Natural killer cell treated with Interleukin-12 subunit alpha and Interleukin-12 subunit beta and Interleukin-15 and Interleukin-18, amount 100 ng/mL, for 72 hours (primary cell): ENCODE measurements around the gene LPAR2. TPM values are rescaled to one million over a fixed set of nuclear protein-coding genes. Genes with fewer than 3 reads are reported as not detected.

Experiments
- ATAC-seq, 2 donors: fragments of 150-1000 bp; cut with Tn5 transposase in 1 of 2; sonication (Bioruptor Pico), chemical (Tn5 transposase) in 1 of 2; 2 replicates each; pipeline ENCODE4 v1.10.0; 2021
- DNase-seq: peaks from one replicate; pipeline ENCODE4 v3.0.0; 2022; ENCODE audit warnings: low spot score
- H3K27ac Mint-ChIP-seq, 2 donors: 1 replicate in 1 of 2; 2 replicates in 1 of 2; pipeline ENCODE4 v1.8.0; 2022; ENCODE audit warnings: mixed read lengths in 2 of 2, mild to moderate bottlenecking in 1 of 2, moderate library complexity in 1 of 2
- H3K27me3 Mint-ChIP-seq, 2 donors: 1 replicate in 1 of 2; 2 replicates in 1 of 2; pipeline ENCODE4 v1.8.0; 2022; ENCODE audit warnings: mixed read lengths in 2 of 2
- H3K36me3 Mint-ChIP-seq: one replicate; pipeline ENCODE4 v1.8.0; 2022; ENCODE audit warnings: mixed read lengths
- H3K4me1 Mint-ChIP-seq, 2 donors: 1 replicate in 1 of 2; 2 replicates in 1 of 2; pipeline ENCODE4 v1.8.0; 2022; ENCODE audit warnings: low read depth in 2 of 2, mixed read lengths in 2 of 2, mild to moderate bottlenecking in 1 of 2
- H3K4me3 Mint-ChIP-seq: one replicate; pipeline ENCODE4 v1.8.0; 2022; ENCODE audit warnings: mixed read lengths
- H3K9me3 Mint-ChIP-seq: 2 replicates; pipeline ENCODE4 v1.8.0; 2022; ENCODE audit warnings: mixed read lengths
- total RNA-seq, 2 donors: library from RNA; stranded (reverse); gene quantifications; one replicate each; pipeline ENCODE4 v1.2.3, GENCODE V29; 2022

The LPAR2 gene
- total RNA-seq, 2 donors from 2014 or later: 33.7 to 35.0 TPM

GRCh38 chr19:19659646-19660245 is 31.7 kb upstream of the LPAR2 start:
- no peak overlapping the region for H3K27ac Mint-ChIP-seq
- DNase-seq (no peak), ATAC-seq (no peak)
- no peaks in the 10 kb centered on the region for H3K9me3 Mint-ChIP-seq
- peaks cover 5% of the 10 kb centered on the region for H3K36me3 Mint-ChIP-seq
- H3K27me3 Mint-ChIP-seq: no peaks in the 10 kb centered on the region
- peaks cover 19 to 25% of the 10 kb centered on the region in 2 donors for H3K4me1 Mint-ChIP-seq
- no peak overlapping the region for H3K4me3 Mint-ChIP-seq

GRCh38 chr19:19657397-19657783 is 29.4 kb upstream of the LPAR2 start:
- ATAC-seq (no peak), DNase-seq (no peak)
- Mint-ChIP-seq H3K27ac (no peak overlapping the region), H3K27me3 (no peaks in the 10 kb centered on the region), H3K36me3 (peaks cover 11% of the 10 kb centered on the region), H3K4me3 (no peak overlapping the region), H3K4me1 (peaks cover 21 to 24% of the 10 kb centered on the region in 2 donors), H3K9me3 (no peaks in the 10 kb centered on the region)

GRCh38 chr19:19656451-19657396 is 28.7 kb upstream of the LPAR2 start:
- ATAC-seq (no peak), DNase-seq (no peak)
- H3K36me3 Mint-ChIP-seq: peaks cover 11% of the 10 kb centered on the region
- H3K27me3 Mint-ChIP-seq: no peaks in the 10 kb centered on the region
- H3K27ac Mint-ChIP-seq: no peak overlapping the region
- no peak overlapping the region for H3K4me3 Mint-ChIP-seq
- H3K9me3 Mint-ChIP-seq: no peaks in the 10 kb centered on the region
- peaks cover 14 to 19% of the 10 kb centered on the region in 2 donors for H3K4me1 Mint-ChIP-seq

GRCh38 chr19:19655641-19656343 is 27.8 kb upstream of the LPAR2 start:
- H3K9me3 Mint-ChIP-seq: no peaks in the 10 kb centered on the region
- no peak overlapping the region for H3K4me3 Mint-ChIP-seq
- no peak for ATAC-seq
- no peaks in the 10 kb centered on the region for H3K27me3 Mint-ChIP-seq
- H3K27ac Mint-ChIP-seq: no peak overlapping the region
- DNase-seq: no peak
- peaks cover 6 to 10% of the 10 kb centered on the region in 2 donors for H3K4me1 Mint-ChIP-seq
- peaks cover 11% of the 10 kb centered on the region for H3K36me3 Mint-ChIP-seq

GRCh38 chr19:19655051-19655594 is 27.1 kb upstream of the LPAR2 start:
- ATAC-seq: no peak
- H3K27ac Mint-ChIP-seq: no peak overlapping the region
- H3K4me1 Mint-ChIP-seq: peaks cover 6 to 10% of the 10 kb centered on the region in 2 donors
- H3K27me3 Mint-ChIP-seq: no peaks in the 10 kb centered on the region
- DNase-seq: no peak
- H3K36me3 Mint-ChIP-seq: peaks cover 11% of the 10 kb centered on the region
- no peaks in the 10 kb centered on the region for H3K9me3 Mint-ChIP-seq
- H3K4me3 Mint-ChIP-seq: no peak overlapping the region

GRCh38 chr19:19654441-19654840 is 26.4 kb upstream of the LPAR2 start:
- H3K27me3 Mint-ChIP-seq: no peaks in the 10 kb centered on the region
- no peaks in the 10 kb centered on the region for H3K9me3 Mint-ChIP-seq
- H3K4me3 Mint-ChIP-seq: no peak overlapping the region
- H3K36me3 Mint-ChIP-seq: peaks cover 11% of the 10 kb centered on the region
- peaks cover 6 to 10% of the 10 kb centered on the region in 2 donors for H3K4me1 Mint-ChIP-seq
- DNase-seq: no peak
- ATAC-seq: no peak
- no peak overlapping the region for H3K27ac Mint-ChIP-seq

- ATAC-seq (no peak), DNase-seq (no peak)
- peaks cover 6 to 10% of the 10 kb centered on the region in 2 donors for H3K4me1 Mint-ChIP-seq
- H3K4me3 Mint-ChIP-seq: no peak overlapping the region
- H3K36me3 Mint-ChIP-seq: peaks cover 11% of the 10 kb centered on the region
- no peaks in the 10 kb centered on the region for H3K27me3 Mint-ChIP-seq
- no peaks in the 10 kb centered on the region for H3K9me3 Mint-ChIP-seq
- no peak overlapping the region for H3K27ac Mint-ChIP-seq
These were observed 25.7 kb upstream of the LPAR2 start for GRCh38 chr19:19653597-19654147.

GRCh38 chr19:19652482-19653295 is 24.7 kb upstream of the LPAR2 start:
- Mint-ChIP-seq H3K9me3 (no peaks in the 10 kb centered on the region), H3K4me3 (no peak overlapping the region), H3K4me1 (peaks cover 6 to 10% of the 10 kb centered on the region in 2 donors), H3K27me3 (no peaks in the 10 kb centered on the region), H3K36me3 (peaks cover 6% of the 10 kb centered on the region), H3K27ac (no peak overlapping the region)
- DNase-seq: no peak
- no peak for ATAC-seq

GRCh38 chr19:19651076-19651475 is 23.1 kb upstream of the LPAR2 start:
- H3K27ac Mint-ChIP-seq: no peak overlapping the region
- peaks cover 6 to 10% of the 10 kb centered on the region in 2 donors for H3K4me1 Mint-ChIP-seq
- H3K9me3 Mint-ChIP-seq: no peaks in the 10 kb centered on the region
- H3K36me3 Mint-ChIP-seq: peaks cover 6% of the 10 kb centered on the region
- DNase-seq (no peak), ATAC-seq (no peak)
- H3K27me3 Mint-ChIP-seq: no peaks in the 10 kb centered on the region
- H3K4me3 Mint-ChIP-seq: no peak overlapping the region

GRCh38 chr19:19650331-19650730 is 22.3 kb upstream of the LPAR2 start:
- DNase-seq: no peak
- Mint-ChIP-seq H3K4me3 (no peak overlapping the region), H3K36me3 (peaks cover 6% of the 10 kb centered on the region), H3K27me3 (no peaks in the 10 kb centered on the region), H3K4me1 (peaks cover 6 to 10% of the 10 kb centered on the region in 2 donors), H3K27ac (peak overlapping the region in 1 of 2 donors; percentile 69), H3K9me3 (no peaks in the 10 kb centered on the region)
- no peak for ATAC-seq

GRCh38 chr19:19649580-19649995 is 21.6 kb upstream of the LPAR2 start:
- Mint-ChIP-seq H3K4me3 (no peak overlapping the region), H3K4me1 (peaks cover 6 to 7% of the 10 kb centered on the region in 2 donors), H3K36me3 (peaks cover 6% of the 10 kb centered on the region), H3K27ac (no peak overlapping the region), H3K9me3 (no peaks in the 10 kb centered on the region), H3K27me3 (no peaks in the 10 kb centered on the region)
- ATAC-seq (no peak), DNase-seq (no peak)

GRCh38 chr19:19649155-19649554 is 21.1 kb upstream of the LPAR2 start:
- Mint-ChIP-seq H3K4me1 (peaks cover 6 to 7% of the 10 kb centered on the region in 2 donors), H3K4me3 (no peak overlapping the region), H3K27ac (no peak overlapping the region), H3K36me3 (peaks cover 6% of the 10 kb centered on the region), H3K9me3 (no peaks in the 10 kb centered on the region), H3K27me3 (no peaks in the 10 kb centered on the region)
- no peak for ATAC-seq
- no peak for DNase-seq
